Thyroid gland (tissue), 4 donors: ENCODE measurements around the gene DAND5.

Source experiments
- CTCF ChIP-seq, 6 experiments: fragments of 200-600 bp in 3 of 6; fragments of 450-650 bp in 3 of 6; sonication (generic) in 3 of 6; IDR thresholded peaks; one replicate each; pipeline ENCODE4 v1.5.1; 2016 to 2019; ENCODE audit warnings: antibody characterized with exemption in 6 of 6, mild to moderate bottlenecking in 2 of 6, inconsistent platforms in 1 of 6, moderate library complexity in 1 of 6
- POLR2A ChIP-seq, 2 donors: fragments of 450-650 bp; IDR thresholded peaks; one replicate each; pipeline ENCODE4 v1.6.1; 2017; ENCODE audit warnings: antibody characterized with exemption in 2 of 2, mild to moderate bottlenecking in 2 of 2, moderate library complexity in 1 of 2

GRCh38 chr19:12946731-12947496, 22.5 kb upstream of the DAND5 start:
- TF ChIP-seq POLR2A (IDR thresholded peaks at IDR 0.05) (no peak), CTCF (IDR thresholded peaks at IDR 0.05) (no peak)
